Stimulated activated CD8-positive, alpha-beta memory T cell treated with anti-CD3 and anti-CD28 coated beads, Interleukin-15, amount 100 ng/mL, for 24 hours (primary cell): ENCODE data around the gene SNX10.

Experiments
- DNase-seq: peaks from one replicate; pipeline ENCODE4 v3.0.0-alpha.2; 2020; ENCODE audit warnings: low read depth

SNX10 gene

DNA sequence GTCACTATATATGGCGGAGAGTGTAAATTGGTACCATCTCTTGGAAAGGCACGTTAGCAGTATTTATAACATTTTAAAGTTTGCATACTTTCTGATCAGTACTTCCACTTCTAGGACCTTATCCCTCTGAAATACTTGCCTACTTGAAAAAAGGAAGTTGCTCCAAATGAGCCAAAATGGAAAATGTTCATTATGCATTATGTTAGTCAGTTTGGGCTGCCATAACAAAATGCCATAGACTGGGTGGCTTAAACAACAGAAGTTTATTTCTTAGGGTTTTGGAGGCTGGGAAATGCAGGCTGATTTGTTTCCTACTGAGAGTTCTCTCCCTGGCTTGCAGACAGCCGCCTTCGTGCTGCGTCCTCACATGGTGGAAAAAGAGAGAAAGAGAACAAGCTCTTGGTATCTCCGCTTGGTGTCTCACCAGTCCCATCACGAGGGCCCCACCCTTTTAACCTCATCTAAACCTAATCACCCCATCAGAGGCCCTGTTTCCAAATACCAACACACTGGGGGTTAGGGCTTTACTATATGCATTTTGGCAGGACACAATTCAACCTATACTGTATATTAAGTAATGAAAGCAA lies 6.9 kb downstream of the SNX10 start:
- no peak for DNase-seq

DNA sequence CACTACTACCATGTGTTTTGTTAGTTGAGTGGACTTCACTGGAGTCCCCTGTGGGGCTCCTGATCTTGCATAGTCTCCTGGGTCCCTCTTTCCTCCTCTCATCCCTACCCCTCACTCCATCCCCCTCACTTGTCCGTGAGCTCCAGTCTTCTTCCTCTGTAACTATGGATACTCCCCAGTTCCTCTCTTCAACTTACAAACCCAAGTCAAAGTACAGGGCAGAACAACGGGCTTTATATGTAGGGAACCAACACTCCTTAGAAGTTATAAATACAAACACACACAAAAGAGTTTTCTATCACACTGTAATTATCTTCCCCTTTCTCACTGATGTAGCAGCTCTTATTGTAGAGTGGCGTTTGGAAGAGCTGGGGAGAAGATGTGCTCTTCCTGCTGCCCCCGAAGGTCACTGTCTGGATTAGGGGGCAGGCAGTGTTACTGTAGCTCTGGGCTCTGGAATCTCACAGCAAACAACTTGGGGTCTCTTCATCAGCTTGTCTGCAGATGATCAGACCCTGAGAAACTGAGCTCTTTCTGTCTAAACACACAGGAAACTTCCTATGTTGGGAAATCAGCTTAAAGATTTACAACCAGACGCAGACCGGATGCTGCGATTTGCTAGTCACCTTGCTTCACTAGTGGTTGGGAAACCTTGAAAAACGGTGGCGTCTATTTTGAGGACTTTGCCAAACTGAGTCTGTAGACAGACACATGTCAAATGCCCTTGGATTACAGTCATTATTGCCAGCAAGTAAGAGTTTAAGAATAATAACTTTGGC lies 13.6 kb downstream of the SNX10 start:
- no peak for DNase-seq

DNA sequence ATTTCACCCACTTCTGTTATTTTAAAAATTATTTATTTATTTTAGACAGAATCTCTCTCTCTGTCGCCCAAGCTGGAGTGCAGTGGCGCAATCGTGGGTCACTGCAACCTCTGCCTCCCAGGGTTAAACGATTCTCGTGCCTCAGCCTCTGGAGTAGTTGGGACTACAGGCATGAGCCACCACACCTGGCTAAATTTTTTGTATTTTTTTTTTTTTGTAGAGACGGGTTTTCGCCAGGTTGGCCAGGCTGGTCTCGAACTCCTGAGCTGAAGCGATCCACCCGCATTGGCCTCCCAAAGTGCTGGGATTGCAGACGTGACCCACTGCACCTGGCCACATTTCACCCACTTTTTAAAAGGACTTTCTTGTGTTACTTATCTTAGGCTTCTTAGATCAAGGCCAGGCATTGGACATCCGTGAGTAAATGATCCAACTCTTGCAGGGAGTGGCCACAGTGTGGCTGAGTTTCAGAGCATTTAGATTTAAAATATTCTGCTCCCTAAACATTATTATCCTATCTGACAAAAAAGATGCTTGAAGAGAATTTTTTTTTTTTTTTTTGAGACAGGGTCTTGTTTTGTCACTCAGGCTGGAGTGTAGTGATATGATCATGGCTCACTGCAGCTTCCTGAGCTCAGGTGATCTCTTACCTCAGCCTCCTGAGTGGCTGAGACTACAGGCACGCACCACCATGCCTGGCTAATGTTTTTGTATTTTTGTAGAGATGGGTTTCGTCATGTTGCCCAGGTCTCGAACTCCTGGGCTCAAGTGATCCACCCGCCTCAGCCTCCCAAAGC lies 14.4 kb downstream of the SNX10 start:
- no peak for DNase-seq

DNA sequence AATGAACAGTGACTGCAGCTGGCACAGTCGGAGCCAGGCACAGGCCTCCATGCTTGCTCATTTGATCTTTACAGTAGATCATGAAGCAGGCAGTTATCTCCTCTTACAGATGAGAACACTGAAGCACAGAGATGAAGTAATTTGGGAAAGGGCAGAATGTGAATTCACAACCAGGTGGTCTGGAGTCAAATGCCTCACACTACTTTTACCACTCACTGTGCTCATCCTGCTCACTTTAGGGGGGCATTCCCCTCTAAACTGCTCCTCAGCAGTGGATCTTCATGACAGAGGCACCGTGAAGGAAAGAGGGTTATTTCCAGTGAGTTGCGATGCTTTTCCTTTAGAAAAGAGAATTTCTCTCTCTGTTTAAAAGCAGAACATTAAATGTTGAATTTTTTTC lies 15.1 kb downstream of the SNX10 start:
- no peak for DNase-seq

DNA sequence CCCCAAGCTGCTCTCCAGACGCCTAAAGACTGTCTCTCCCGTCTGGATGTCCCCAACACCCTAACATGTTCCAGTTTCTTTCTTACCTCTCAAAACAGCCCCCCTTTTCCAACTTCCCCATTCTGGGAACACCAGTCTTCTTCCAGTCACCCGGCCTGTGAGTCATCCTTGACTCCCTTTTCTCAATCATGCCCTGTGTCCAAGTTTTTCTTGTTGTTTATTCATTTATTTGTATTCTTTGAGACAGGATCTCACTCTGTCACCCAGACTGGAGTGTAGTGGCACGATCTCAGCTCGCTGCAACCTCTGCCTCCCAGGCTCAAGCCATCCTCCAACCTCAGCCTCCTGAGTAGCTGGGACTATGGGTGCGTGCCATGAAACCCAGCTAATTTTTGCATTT lies 15.6 kb downstream of the SNX10 start:
- DNase-seq = no peak

DNA sequence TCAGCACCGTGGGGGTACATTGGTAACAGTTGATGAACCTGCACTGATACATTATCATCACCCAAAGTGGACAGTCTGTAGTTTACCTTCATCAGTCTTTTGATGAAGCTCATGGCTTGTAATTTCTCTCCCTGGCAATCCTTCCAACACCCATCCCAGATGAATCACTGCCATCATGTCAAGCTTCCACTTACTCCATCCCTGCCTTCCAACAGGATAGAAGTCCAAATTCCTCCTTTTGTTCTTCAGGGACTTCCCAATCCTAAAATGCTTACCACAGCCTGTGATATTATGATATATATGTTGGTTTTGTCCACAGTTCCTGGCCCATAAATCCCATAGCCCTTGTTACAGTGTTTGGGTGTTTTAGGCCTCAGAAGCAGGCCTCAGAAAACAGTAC lies 16.1 kb downstream of the SNX10 start:
- DNase-seq = no peak

DNA sequence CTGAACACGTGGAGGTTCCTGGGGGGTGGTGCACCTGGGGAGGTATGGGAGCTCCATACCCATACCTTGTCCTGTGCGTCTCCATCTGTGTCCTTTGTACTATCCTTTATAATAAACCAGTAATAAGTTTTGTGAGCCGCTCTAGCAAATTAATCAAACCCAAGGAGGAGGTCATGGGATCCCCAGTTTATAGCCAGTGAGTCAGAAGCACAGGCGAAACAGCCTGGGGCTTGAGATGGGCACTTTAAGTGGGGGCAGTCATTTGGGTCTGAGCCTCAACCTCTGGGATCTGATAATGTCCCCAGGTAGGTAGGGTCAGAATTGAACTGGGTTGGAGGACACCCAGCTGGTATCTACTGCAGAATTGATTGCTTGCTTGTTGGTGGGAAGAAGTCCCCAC lies 16.9 kb downstream of the SNX10 start:
- DNase-seq = no peak

DNA sequence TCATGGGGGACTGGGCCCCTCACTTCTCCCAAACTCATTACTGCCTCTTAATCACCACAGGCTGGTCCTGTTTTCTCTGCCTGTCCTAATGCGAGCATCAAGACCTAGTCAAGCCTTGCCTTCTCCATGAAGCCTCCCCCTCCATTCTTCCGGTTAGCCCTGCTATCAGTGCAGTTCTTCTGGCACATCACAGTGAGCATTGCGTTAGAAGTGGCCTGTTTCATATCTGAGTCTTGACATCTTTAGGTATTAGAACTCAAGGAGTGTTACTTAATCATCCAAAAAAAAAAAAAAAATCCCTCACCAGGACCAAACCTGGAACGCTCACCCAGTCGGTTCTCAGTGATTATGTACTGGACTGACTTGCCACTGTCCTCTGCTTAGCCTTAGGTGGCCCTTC lies 17.4 kb downstream of the SNX10 start:
- DNase-seq = no peak

DNA sequence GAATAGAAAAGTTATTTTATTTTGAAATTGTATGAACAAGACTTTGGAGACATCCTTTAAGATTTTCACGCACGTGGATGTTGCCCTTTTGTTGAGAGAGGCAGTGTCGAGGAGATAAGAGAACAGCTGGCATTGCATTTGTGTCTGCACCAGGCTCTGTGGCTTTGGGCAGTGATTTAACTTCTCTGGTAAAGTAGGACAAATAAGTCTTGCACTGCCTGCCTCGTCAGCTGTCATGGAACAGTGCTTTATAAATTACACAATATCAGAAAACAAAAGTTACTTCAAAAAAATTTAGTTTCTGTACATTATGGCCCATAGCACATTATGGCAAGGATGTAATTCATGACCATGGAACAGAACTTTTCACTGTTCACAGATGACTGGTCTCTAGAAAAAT lies 20.1 kb downstream of the SNX10 start:
- no peak for DNase-seq

DNA sequence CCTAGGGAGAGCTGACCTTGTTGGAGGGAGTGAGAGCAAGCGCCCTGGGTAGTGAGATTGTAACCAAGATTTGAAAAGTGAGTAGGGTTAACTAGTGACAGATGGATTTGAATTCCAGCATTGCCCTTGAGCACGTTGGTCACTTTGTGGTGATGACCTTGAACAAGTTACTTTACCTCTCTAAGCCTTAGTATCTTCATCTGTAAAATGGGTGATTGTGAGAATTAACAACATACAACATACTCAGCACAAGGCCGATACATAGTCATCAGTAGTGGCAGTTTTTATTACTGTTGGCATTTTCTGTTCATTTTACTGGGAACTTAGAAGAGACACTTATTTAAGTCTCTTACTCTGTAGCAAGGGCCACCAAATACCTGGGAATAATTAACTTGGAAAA lies 25.5 kb downstream of the SNX10 start:
- DNase-seq = no peak

DNA sequence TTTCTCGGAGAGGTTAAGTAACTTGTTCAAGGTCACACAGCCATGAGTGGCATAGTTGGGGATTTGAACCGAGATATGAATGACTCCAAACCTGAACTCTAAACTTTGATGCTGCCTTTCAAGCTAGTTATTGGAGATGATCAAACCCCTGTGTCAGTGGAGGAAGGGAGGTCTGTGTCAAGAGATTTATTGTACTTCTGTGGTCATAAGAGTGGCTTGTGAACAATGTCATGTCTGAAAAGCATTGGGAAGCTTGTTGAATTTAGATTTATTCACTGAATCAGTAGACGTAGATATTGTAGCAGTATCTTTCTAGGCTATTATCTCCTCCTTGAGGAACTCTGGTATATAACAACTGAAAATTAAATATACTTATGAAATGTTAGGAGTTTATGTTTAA lies 27.3 kb downstream of the SNX10 start:
- DNase-seq = no peak

DNA sequence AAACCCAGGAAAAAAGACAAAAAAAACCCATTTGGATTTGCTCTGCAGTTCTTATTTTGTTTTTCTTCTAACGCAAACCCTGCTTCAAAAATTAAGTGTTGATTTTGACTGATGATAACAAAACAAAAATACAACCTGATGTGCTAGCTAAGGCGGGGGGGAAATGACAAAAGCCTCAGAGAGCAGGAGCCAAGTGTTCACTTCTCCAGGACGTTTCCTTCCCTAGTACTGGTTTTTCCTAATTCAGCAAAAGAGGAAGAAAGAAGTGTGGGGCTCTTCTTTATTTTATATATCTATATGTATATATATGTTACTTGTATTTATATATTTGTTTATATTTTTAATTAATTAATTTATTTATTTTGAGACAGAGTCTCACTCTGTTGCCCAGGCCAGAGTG lies 28.0 kb downstream of the SNX10 start:
- DNase-seq = no peak

DNA sequence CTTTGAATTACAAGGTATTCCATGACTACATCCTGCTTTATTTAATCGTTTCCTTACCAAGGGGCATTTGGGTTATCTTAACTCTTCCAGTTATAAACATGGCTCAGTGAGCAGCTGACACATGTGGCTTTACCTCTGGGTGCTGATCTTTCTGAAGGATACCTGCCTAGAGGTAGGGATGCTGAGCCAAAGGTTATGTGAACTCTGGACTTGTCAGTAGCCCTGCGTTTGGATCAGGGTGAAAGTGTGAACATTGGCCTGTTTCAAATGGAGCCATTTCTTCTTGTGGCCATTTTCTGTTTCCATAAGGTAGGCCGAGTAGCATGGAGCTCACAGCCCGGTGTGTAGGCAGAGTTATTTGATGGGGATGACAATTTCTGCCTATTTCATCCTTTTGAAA lies 29.2 kb downstream of the SNX10 start:
- no peak for DNase-seq

DNA sequence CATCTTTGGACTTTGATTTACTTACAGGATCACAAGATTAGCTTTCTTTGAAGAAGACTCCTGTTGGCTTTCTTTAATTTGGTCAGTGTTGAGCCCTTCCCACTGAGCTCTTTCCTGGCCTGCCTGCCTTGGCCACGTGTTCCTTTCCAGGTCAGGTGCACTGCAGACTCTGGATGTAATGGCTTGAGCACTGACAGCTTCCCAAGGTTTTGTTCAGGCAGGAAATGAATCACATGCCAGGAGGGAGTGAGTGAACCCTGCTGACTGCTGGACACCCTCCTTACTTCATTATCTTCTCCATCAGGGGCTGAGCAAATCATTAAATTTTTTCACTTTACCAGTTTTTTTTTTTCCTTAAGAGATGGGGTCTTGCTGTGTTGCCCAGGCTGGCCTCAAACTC lies 29.8 kb downstream of the SNX10 start:
- no peak for DNase-seq

DNA sequence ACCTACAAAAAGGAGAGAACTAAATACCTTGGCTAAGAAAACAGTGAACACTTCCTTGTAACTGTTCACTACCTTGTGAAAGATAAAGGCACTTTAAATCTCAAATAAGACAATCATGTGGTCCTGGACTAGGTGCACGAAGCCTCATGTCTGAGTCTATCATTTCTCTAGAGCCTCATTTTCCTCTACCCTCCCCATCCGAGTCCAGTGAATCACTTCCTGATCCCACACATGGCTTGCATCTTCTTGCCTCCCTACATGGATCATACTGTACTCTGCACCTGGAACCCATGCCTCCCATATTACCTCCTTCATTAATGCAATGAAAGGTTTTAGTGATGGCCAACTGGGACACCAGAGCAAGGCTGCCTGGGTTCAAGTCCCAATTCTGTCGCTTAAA lies 34.5 kb downstream of the SNX10 start:
- no peak for DNase-seq

DNA sequence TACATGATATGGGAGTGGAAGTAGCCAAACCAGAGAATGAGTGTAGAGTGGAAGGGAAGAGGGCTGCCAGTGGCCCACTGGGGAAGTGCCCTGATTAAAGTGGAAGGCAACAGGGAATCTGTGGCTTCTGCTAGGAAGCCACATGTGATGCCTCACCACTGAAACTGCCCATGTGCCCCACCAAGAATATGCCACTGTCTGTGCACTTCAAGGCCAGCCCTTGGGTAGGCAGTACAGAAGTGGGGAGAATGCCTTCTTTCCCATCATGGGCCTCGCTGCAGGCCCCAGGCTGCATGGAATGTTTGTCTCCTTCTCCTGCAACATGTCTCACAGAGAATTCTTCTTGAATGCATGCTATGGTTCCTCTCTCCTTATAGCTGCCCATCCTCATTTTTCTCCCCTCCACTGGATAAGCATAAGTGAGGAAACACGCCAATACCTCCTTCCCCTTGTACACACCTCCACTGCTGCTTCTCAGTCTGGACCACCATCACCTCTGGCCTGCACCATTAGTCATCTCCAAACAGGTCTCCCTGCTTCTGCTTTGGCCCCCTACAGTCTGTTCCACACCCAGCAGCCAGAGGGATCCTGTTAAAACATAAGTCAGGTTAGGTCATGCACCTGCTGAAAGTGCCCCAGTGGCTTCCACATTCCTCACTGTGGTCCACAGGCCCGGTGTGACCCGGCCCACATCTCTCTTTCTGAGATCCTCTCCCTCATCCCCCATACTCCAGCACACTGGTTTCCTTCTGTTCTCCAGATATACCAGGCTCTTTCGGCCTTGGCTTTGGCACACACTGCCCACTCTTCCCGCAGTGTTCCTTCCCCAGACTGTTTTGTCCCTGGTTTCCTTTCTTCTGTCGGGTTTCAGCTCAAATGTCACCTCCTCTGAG lies 37.1 kb downstream of the SNX10 start:
- DNase-seq = no peak

DNA sequence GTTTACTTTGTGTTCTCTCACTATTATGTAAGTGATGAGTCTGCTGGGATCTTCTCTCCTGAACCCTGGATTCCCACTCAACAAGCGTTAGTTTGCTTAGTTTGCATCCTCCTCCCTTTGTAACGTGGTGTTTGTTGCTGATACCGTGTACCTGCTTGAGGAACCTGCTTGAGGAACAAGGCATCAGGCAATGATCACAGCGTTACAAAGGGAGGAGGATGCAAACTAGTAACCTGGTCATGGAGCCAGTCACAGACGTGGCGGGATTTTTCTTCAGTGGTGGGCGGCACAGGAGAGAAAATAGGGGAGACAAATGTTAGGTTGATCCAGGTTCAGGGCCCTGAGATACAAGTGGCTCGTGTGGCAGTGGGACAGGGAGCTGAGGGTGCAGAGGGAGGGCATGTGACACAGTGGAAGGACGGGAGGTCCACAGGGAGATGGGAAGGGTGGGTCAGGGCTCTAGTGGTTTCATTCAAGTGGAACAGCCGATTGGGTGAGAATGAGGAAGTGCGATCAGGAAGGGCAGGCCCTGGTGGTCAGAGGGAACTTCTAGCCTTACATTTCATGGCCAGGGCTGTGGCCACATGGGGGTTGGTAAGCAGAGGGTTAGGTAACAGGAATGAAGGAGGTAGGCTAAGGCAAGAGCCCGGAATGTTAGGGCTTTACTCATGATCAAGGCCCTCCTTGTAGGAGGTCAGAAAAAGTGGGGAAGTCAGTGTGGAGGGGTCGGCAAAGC lies 38.0 kb downstream of the SNX10 start:
- DNase-seq = no peak

DNA sequence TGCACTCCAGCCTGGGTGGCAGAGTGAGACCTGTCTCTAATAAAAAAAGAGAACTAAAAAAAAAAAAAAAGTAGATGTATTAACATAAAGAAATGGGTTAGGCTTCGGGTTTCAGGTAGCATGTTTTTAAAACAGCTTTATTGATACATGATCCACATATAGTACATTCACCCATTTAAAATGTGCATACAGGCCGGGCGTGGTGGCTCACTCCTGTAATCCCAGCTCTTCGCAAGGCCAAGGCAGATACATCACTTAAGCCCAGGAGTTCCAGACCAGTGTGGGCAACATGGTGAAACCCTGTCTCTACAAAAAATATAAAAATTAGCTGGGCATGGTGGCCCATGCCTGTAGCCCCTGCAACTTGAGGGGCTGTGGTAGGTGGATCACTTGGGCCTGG lies 39.5 kb downstream of the SNX10 start:
- no peak for DNase-seq

DNA sequence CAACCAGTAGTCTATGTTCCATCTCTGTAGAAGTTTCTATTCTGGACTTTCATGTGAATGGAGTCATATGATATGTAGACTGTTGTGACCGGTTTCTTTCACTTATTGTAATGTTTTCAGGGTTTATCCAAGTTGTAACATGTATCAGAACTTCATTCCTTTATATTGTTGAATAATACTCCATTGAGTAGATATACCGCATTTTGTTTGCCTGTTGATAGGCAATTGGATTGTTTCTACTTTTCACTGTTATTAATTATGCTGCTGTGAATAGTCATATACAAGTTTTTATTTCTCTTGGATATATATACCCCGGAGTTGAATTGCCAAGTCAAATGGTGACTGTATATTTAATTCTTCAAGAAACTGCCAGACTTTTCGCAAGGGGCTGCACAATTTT lies 40.1 kb downstream of the SNX10 start:
- no peak for DNase-seq

DNA sequence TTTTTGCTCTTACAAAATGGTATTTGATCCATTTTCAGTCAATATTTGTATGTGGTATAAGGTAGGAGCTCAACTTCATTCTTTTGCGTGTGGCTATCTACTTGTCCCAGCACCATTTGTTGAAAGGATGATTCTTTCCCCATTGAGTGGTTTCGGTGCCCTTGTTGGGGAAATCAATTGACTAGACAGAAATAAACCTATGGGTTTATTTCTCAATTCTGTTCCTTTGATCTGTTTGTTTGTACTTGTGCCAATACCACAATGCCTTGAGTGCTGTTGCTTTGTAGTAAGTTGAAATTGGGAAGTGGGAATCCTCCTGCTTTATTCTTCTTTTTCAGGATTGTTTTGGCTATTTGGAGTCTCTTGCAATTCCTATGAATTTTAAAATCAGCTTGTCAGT lies 41.0 kb downstream of the SNX10 start:
- no peak for DNase-seq

DNA sequence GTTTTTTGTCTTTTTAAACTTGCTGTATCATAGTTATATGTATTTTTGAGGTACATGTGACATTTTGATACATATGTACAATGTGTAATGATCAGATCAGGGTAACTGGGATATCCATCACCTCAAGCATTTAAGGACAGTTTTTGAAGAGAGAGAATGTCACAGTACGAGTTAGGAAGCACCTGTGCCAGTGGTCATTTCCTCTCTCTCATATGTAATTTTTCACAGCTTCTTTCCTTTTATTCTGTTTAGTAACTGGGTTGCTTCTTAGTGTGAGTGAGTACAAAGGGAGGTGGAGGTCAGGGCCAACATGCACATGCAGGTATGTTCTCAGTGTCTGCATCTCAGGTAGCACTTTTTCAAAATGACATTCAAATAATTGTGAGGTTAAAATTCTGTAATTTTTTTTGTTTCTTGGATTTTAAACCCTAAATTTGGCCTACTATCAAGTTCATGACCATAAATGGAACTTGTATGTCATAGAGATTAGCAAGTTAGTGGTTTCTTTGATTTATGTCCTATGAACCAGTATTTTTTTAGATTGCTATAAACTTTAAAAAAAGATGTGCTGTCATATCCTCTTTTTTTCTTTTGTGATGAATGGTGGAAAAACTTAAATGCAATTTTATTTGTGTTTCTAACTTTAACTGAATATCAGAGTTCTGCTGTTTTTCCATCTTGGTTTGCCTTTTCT lies 42.7 kb downstream of the SNX10 start:
- DNase-seq = no peak
